ENCODE measurements around the gene WDR48. TPM values are rescaled to one million over a fixed set of nuclear protein-coding genes. Genes with fewer than 3 reads are reported as not detected.

The WDR48 gene
- polyA plus RNA-seq, 1 donor from 2014 or later, result 111 TPM

DNA sequence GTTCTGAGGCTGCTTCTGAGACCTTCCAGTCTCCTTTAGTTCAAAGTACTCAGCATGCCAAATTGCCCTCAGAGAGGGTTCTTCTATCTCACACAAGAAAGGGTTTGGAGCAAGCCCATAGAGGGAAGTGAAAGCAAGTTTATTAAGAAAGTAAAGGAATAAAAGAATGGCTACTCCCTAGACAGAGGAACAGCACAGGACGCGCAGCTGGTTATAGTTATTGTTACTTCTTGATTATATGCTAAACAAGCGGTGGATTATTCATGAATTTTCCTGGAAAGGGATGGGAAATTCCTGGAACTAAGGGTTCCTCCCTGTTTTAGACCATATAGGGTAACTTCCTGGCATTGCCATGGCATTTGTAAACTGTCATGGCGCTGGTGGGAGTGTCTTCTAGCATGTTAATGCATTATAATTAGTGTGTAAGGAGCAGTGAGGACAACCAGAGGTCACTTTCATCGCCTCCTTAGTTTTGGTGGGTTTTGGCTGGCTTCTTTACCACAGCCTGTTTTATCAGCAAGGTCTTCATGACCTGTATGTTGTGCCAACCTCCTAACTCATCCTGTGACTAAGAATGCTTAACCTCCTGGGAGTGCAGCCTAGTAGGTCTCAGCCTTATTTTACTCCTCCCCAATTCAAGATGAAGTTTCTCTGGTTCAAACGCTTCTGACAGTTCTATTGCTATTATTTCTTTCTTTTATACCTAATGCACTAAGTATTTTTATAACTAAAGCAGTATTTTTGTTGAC is 26.4 kb upstream of the WDR48 start (continued):
- no peak for TF ChIP-seq EZH2 (IDR thresholded peaks at IDR 0.05; ENCODE audit: borderline replicate concordance, insufficient read depth, low read length, poor library complexity, severe bottlenecking)

DNA sequence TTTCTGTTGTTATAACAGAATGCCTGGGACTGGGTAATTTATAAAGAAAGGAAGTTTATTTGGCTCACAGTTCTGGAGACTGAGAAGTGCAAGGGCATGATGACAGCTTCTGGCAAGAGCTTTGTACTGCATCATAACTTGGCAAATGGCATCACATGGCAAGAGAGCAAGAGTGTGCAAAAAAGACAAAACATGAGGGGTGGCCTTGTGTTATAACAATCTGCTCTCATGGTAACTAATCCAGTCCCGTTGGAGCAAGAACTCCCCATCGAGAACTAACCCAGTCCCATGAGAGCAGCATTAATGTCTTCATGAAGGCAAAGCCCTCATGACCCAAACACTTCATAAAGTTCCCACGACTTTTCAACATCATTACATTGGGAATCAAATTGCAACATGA is 23.3 kb upstream of the WDR48 start:
- Histone ChIP-seq H3K4me3 (ENCODE audit: low read length) (no peak overlapping the region), H3F3A (ENCODE audit: insufficient read depth, low read length, poor library complexity, severe bottlenecking) (no peaks in the 10 kb centered on the region), H3K9ac (ENCODE audit: low read length) (no peak overlapping the region), H3K27me3 (ENCODE audit: insufficient read depth, low read depth, low read length) (no peaks in the 10 kb centered on the region), H3K79me2 (replicated peaks; ENCODE audit: insufficient read depth, low read length) (no peaks in the 10 kb centered on the region), H3K27ac (ENCODE audit: low read length) (no peak overlapping the region), H2AFZ (ENCODE audit: low read depth, low read length) (no peak overlapping the region), H3K9me2 (ENCODE audit: insufficient read depth, low read length) (no peaks in the 10 kb centered on the region), H3K36me3 (ENCODE audit: insufficient read depth, low read length) (no peaks in the 10 kb centered on the region), H3K9me3 (ENCODE audit: low read length) (no peaks in the 10 kb centered on the region), H4K20me1 (ENCODE audit: insufficient read depth) (no peaks in the 10 kb centered on the region), H3K4me2 (ENCODE audit: low read length) (no peak overlapping the region)
- TF ChIP-seq, protein P1, sequence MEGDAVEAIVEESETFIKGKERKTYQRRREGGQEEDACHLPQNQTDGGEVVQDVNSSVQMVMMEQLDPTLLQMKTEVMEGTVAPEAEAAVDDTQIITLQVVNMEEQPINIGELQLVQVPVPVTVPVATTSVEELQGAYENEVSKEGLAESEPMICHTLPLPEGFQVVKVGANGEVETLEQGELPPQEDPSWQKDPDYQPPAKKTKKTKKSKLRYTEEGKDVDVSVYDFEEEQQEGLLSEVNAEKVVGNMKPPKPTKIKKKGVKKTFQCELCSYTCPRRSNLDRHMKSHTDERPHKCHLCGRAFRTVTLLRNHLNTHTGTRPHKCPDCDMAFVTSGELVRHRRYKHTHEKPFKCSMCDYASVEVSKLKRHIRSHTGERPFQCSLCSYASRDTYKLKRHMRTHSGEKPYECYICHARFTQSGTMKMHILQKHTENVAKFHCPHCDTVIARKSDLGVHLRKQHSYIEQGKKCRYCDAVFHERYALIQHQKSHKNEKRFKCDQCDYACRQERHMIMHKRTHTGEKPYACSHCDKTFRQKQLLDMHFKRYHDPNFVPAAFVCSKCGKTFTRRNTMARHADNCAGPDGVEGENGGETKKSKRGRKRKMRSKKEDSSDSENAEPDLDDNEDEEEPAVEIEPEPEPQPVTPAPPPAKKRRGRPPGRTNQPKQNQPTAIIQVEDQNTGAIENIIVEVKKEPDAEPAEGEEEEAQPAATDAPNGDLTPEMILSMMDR (IDR thresholded peaks at IDR 0.05; ENCODE audit: poor library complexity, severe bottlenecking), result no peak
- TF ChIP-seq MXI1 (conservative IDR thresholded peaks at IDR 0.05; ENCODE audit: poor library complexity, severe bottlenecking) (no peak), EZH2 (IDR thresholded peaks at IDR 0.05; ENCODE audit: borderline replicate concordance, insufficient read depth, low read length, poor library complexity, severe bottlenecking) (no peak), EP300 (conservative IDR thresholded peaks at IDR 0.05; ENCODE audit: poor library complexity, severe bottlenecking) (no peak), SMC3 (conservative IDR thresholded peaks at IDR 0.05; ENCODE audit: poor library complexity) (no peak), TAF1 (IDR thresholded peaks at IDR 0.05; ENCODE audit: low read depth) (no peak), RAD21 (conservative IDR thresholded peaks at IDR 0.05) (no peak), POLR2AphosphoS5 (IDR thresholded peaks at IDR 0.05) (no peak)
- TF ChIP-seq, protein P2, sequence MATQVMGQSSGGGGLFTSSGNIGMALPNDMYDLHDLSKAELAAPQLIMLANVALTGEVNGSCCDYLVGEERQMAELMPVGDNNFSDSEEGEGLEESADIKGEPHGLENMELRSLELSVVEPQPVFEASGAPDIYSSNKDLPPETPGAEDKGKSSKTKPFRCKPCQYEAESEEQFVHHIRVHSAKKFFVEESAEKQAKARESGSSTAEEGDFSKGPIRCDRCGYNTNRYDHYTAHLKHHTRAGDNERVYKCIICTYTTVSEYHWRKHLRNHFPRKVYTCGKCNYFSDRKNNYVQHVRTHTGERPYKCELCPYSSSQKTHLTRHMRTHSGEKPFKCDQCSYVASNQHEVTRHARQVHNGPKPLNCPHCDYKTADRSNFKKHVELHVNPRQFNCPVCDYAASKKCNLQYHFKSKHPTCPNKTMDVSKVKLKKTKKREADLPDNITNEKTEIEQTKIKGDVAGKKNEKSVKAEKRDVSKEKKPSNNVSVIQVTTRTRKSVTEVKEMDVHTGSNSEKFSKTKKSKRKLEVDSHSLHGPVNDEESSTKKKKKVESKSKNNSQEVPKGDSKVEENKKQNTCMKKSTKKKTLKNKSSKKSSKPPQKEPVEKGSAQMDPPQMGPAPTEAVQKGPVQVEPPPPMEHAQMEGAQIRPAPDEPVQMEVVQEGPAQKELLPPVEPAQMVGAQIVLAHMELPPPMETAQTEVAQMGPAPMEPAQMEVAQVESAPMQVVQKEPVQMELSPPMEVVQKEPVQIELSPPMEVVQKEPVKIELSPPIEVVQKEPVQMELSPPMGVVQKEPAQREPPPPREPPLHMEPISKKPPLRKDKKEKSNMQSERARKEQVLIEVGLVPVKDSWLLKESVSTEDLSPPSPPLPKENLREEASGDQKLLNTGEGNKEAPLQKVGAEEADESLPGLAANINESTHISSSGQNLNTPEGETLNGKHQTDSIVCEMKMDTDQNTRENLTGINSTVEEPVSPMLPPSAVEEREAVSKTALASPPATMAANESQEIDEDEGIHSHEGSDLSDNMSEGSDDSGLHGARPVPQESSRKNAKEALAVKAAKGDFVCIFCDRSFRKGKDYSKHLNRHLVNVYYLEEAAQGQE (IDR thresholded peaks at IDR 0.05; ENCODE audit: borderline replicate concordance), result no peak

DNA sequence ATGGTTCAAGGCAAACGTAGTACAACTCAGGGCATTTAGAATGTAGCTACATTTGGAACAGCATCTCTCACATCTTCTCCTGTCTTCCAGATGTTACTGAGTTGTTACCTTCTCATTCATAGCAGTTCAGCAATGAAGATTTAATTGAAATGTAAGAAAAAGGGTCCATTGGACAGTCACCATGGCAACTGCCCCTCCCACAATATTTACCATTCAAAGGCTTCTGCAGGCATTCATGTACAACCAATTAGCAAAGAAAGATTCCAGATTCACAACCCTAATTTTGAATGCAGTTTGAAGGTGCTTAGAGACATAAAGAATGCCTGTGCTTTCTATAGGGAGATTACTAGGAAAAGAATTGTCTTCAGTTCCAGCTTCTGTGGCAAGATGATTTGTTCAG is 22.3 kb upstream of the WDR48 start:
- no peaks in the 10 kb centered on the region for H3F3A ChIP-seq (ENCODE audit: insufficient read depth, low read length, poor library complexity, severe bottlenecking)
- H3K27ac ChIP-seq (ENCODE audit: low read length), result no peak overlapping the region
- H4K20me1 ChIP-seq (ENCODE audit: insufficient read depth), result no peaks in the 10 kb centered on the region
- H3K79me2 ChIP-seq (replicated peaks; ENCODE audit: insufficient read depth, low read length), result no peaks in the 10 kb centered on the region
- H3K4me3 ChIP-seq (ENCODE audit: low read length), result no peak overlapping the region
- no peak overlapping the region for H3K4me2 ChIP-seq (ENCODE audit: low read length)
- H2AFZ ChIP-seq (ENCODE audit: low read depth, low read length), result no peak overlapping the region
- no peak overlapping the region for H3K9ac ChIP-seq (ENCODE audit: low read length)
- no peaks in the 10 kb centered on the region for H3K9me3 ChIP-seq (ENCODE audit: low read length)
- no peaks in the 10 kb centered on the region for H3K27me3 ChIP-seq (ENCODE audit: insufficient read depth, low read depth, low read length)
- H3K9me2 ChIP-seq (ENCODE audit: insufficient read depth, low read length), result no peaks in the 10 kb centered on the region
- H3K36me3 ChIP-seq (ENCODE audit: insufficient read depth, low read length), result no peaks in the 10 kb centered on the region
- TF ChIP-seq EP300 (conservative IDR thresholded peaks at IDR 0.05; ENCODE audit: poor library complexity, severe bottlenecking), result no peak
- no peak for TF ChIP-seq RAD21 (conservative IDR thresholded peaks at IDR 0.05)
- no peak for TF ChIP-seq MXI1 (conservative IDR thresholded peaks at IDR 0.05; ENCODE audit: poor library complexity, severe bottlenecking)
- no peak for TF ChIP-seq TAF1 (IDR thresholded peaks at IDR 0.05; ENCODE audit: low read depth)
- no peak for TF ChIP-seq SMC3 (conservative IDR thresholded peaks at IDR 0.05; ENCODE audit: poor library complexity)
- TF ChIP-seq, protein P1 (IDR thresholded peaks at IDR 0.05; ENCODE audit: poor library complexity, severe bottlenecking), result no peak
- TF ChIP-seq, protein P2 (IDR thresholded peaks at IDR 0.05; ENCODE audit: borderline replicate concordance), result no peak

Data from neural cell (in vitro differentiated cells).